Measurements from ENCODE around the gene GCAT.
"Not testable (repeated sequence)": the region's sequence is repeated elsewhere in the genome, so short reads cannot be mapped to it uniquely, and the experiment has no call there.

Gene GCAT

GRCh38 chr22:37784829-37785495 is 22.8 kb upstream of the GCAT start:
- no peak for DNase-seq

- DNase-seq, result no peak
These were observed 17.5 kb upstream of the GCAT start for GRCh38 chr22:37790234-37790633.

- DNase-seq, result no peak
These were observed 15.2 kb upstream of the GCAT start for GRCh38 chr22:37792494-37792893.

- DNase-seq, result no peak
These were observed 13.4 kb upstream of the GCAT start for GRCh38 chr22:37794376-37794775.

GRCh38 chr22:37796079-37796478 is 11.7 kb upstream of the GCAT start:
- DNase-seq, result no peak

- not testable (repeated sequence) for DNase-seq
These were observed 10.5 kb upstream of the GCAT start for GRCh38 chr22:37797259-37797658.

- DNase-seq, result no peak
These were observed 9.7 kb upstream of the GCAT start for GRCh38 chr22:37797874-37798500.

- DNase-seq, result not testable (repeated sequence)
These were observed 7.8 kb upstream of the GCAT start for GRCh38 chr22:37799979-37800378.

- no peak for DNase-seq
These were observed 5.8 kb upstream of the GCAT start for GRCh38 chr22:37801946-37802309.

GRCh38 chr22:37802310-37803194 is 5.2 kb upstream of the GCAT start:
- no peak for DNase-seq

GRCh38 chr22:37803195-37803638 is 4.5 kb upstream of the GCAT start:
- DNase-seq, result no peak

- DNase-seq, result no peak
These were observed 3.9 kb upstream of the GCAT start for GRCh38 chr22:37803639-37804351.

- no peak for DNase-seq
These were observed 3.3 kb upstream of the GCAT start for GRCh38 chr22:37804352-37804880.

GRCh38 chr22:37804881-37805809 is 2.6 kb upstream of the GCAT start:
- DNase-seq, result no peak

GRCh38 chr22:37805810-37806277 is 1.9 kb upstream of the GCAT start:
- DNase-seq, result no peak

GRCh38 chr22:37806409-37807333 is 1.1 kb upstream of the GCAT start:
- DNase-seq, result no peak

GRCh38 chr22:37808294-37808657 is 542 bp downstream of the GCAT start:
- DNase-seq, result no peak

GRCh38 chr22:37809672-37810333 is 2.1 kb downstream of the GCAT start:
- DNase-seq, result no peak

GRCh38 chr22:37811867-37812266 is 4.1 kb downstream of the GCAT start:
- no peak for DNase-seq

All from amniotic stem cell (primary cell).